Stimulated activated naive CD8-positive, alpha-beta T cell treated with anti-CD3 and anti-CD28 coated beads, Interleukin-15, Interleukin-2, amounts not matched to agents 100 U/mL and 50 U/mL, for 24 hours (primary cell): ENCODE data around the gene PC.
"Not testable (repeated sequence)": the region's sequence is repeated elsewhere in the genome, so short reads cannot be mapped to it uniquely, and the experiment has no call there.

Experiments
- ATAC-seq: fragments of 150-1000 bp; cut with Tn5 transposase; one replicate; pipeline ENCODE4 v1.10.0; 2021
- DNase-seq: peaks from one replicate; pipeline ENCODE4 v3.0.0; 2021

PC gene

GRCh38 chr11:66958232-66958955 is at the start of gene PC:
PC (minus strand) TSS chr11:66958383; CDS start chr11:66872159, 86,224 bp downstream.
- peak; percentile 97 for DNase-seq
- ATAC-seq: peak; percentile 98

- no peak for ATAC-seq
- no peak for DNase-seq
Measured at GRCh38 chr11:67007126-67007525, 48.9 kb upstream of the PC start.

GRCh38 chr11:67006029-67006884 is 48.1 kb upstream of the PC start:
- DNase-seq: peak; percentile 31
- ATAC-seq: peak; percentile 32

- not testable (repeated sequence) for DNase-seq, ATAC-seq
Measured at GRCh38 chr11:67005200-67005599, 47.0 kb upstream of the PC start.

GRCh38 chr11:67002921-67003411 is 44.8 kb upstream of the PC start:
- no peak for ATAC-seq

GRCh38 chr11:67002297-67002913 is 44.2 kb upstream of the PC start:
- ATAC-seq: no peak
- DNase-seq: no peak

More at GRCh38 chr11:67002921-67003411, 44.8 kb upstream of the PC start:
- DNase-seq: no peak

- DNase-seq (no peak), ATAC-seq (no peak)
Measured at GRCh38 chr11:67001332-67001731, 43.1 kb upstream of the PC start.

- no peak for ATAC-seq
- DNase-seq: no peak
Measured at GRCh38 chr11:66999555-66999954, 41.4 kb upstream of the PC start.

- ATAC-seq (no peak), DNase-seq (no peak)
Measured at GRCh38 chr11:66996609-66997273, 38.6 kb upstream of the PC start.

GRCh38 chr11:66992041-66992440 is 33.9 kb upstream of the PC start:
- DNase-seq: no peak

GRCh38 chr11:66989360-66989759 is 31.2 kb upstream of the PC start:
- DNase-seq, ATAC-seq: not testable (repeated sequence)

More at GRCh38 chr11:66992041-66992440, 33.9 kb upstream of the PC start:
- no peak for ATAC-seq

GRCh38 chr11:66988741-66989140 is 30.6 kb upstream of the PC start:
- DNase-seq, ATAC-seq: not testable (repeated sequence)

GRCh38 chr11:66987924-66988637 is 29.9 kb upstream of the PC start:
- ATAC-seq (no peak), DNase-seq (no peak)

- no peak for DNase-seq
- no peak for ATAC-seq
Measured at GRCh38 chr11:66987158-66987620, 29.0 kb upstream of the PC start.

GRCh38 chr11:66986178-66986545 is 28.0 kb upstream of the PC start:
- no peak for DNase-seq
- no peak for ATAC-seq

GRCh38 chr11:66985508-66986177 is 27.5 kb upstream of the PC start:
- ATAC-seq: no peak

GRCh38 chr11:66983275-66983924 is 25.2 kb upstream of the PC start:
- ATAC-seq: no peak
- DNase-seq: no peak

More at GRCh38 chr11:66985508-66986177, 27.5 kb upstream of the PC start:
- DNase-seq: no peak

- ATAC-seq (no peak), DNase-seq (peak; percentile 57)
Measured at GRCh38 chr11:66981976-66982578, 23.9 kb upstream of the PC start.

GRCh38 chr11:66979336-66979980 is 21.3 kb upstream of the PC start:
- ATAC-seq (no peak), DNase-seq (no peak)
